ENCODE measurements around the gene NKX1-1.
"Not testable (repeated sequence)": the region's sequence is repeated elsewhere in the genome, so short reads cannot be mapped to it uniquely, and the experiment has no call there.

The NKX1-1 gene

DNA sequence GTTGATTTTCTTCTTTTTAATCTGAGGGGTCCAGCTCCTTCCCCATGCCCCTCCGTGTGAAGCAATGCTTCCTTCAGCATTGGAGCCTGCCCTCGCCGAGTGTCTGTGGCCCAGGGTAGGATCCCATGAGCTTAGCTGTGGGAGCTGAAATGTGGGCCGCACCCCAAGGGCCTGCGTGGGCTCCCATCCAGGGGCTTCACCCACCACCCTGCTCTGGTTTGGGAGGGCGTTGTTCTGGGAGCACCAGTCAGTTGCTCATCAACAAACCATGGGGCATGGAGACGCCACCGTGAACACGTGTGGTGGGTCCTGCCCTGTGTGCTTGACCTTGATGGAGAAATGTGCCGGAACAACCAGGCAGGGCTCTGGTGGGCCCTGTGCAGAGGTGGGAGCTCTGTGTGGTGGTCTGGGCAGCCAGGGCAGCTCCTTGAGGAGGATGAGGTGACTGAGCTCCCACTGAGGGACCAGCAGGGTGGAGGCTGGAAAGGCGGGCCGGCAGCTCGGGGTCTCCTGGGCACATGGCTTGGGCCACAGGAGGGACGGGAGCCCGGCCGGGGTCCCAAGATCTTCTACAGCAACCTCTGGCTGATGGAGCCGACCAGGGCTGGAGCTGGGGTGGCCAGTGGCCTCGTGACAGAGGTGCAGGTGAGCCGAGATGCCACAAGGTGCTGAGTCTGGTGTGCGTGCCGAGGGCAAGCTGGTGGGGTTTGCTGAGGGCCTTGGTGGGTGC is 39.6 kb upstream of the NKX1-1 start:
- Histone ChIP-seq H3K4me2 (ENCODE audit: insufficient read depth, low read length, poor library complexity, severe bottlenecking) (no peak overlapping the region), H3K14ac (ENCODE audit: low read length) (peak overlapping the region; percentile 78), H4K91ac (ENCODE audit: low read depth, low read length, poor library complexity) (no peak overlapping the region), H3K23ac (ENCODE audit: low read depth, low read length, poor library complexity) (peak overlapping the region; percentile 26), H3K4me1 (ENCODE audit: control insufficient read depth in 2 of 2, insufficient read depth in 1 of 2, low read depth in 1 of 2, low read length in 2 of 2) (no peaks in the 10 kb centered on the region), H2BK120ac (ENCODE audit: low read depth, low read length) (no peak overlapping the region), H3K36me3 (replicated peaks in 1 of 2; ENCODE audit: control insufficient read depth in 2 of 2, insufficient read depth in 2 of 2, low read length in 2 of 2) (no peaks in the 10 kb centered on the region), H2BK12ac (ENCODE audit: low read length) (no peak overlapping the region), H3K4ac (ENCODE audit: low read length) (no peak overlapping the region), H3K27ac (replicated peaks; ENCODE audit: low read length) (no peak overlapping the region), H3K27me3 (ENCODE audit: control insufficient read depth in 3 of 3, insufficient read depth in 3 of 3, low read depth in 1 of 3, low read length in 3 of 3) (no peaks in the 10 kb centered on the region), H3K4me3 (ENCODE audit: low read length in 2 of 2) (no peak overlapping the region), H3K9ac (ENCODE audit: low read depth, low read length, poor library complexity) (no peak overlapping the region), H3K79me1 (ENCODE audit: low read depth, low read length) (no peaks in the 10 kb centered on the region), H2BK15ac (ENCODE audit: low read length) (no peak overlapping the region), H2AK5ac (ENCODE audit: low read depth, low read length) (peak overlapping the region; percentile 30), H2BK5ac (ENCODE audit: low read length) (no peak overlapping the region), H3K18ac (ENCODE audit: low read length) (peak overlapping the region; percentile 16), H4K8ac (ENCODE audit: low read depth, low read length) (no peak overlapping the region), H3K9me3 (replicated peaks in 1 of 2; ENCODE audit: control insufficient read depth in 2 of 2, insufficient read depth in 1 of 2, low read depth in 1 of 2, low read length in 2 of 2) (no peaks in the 10 kb centered on the region), H2AFZ (ENCODE audit: low read length) (no peak overlapping the region)
- no peak for DNase-seq (ENCODE audit: low spot score)
- no CpG with 5 or more reads among the region's 21 CpGs for WGBS, 2 donors (ENCODE audit: extremely low coverage in 2 of 2, insufficient read length in 2 of 2, insufficient replicate concordance in 1 of 2)

DNA sequence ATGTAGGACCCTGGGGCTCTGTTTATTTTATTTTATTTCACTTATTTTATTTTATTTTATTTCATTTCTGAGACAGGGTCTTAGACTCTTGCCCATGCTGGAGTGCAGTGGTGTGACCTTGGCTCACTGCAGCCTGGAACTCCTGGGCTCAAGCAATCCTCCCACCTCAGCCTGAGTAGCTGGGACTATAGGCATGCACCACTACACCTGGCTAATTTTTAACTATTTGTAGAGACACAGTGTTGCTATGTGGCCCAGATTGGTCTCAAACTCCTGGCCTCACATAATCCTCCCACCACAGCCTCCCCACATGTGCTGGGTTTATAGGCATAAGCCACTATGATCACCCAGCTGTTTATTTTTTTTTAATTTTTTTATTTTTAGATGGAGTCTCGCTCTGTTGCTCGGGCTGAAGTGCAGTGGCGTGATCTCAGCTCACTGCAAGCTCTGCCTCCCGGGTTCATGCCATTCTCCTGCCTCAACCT is 37.5 kb upstream of the NKX1-1 start:
- H3K18ac ChIP-seq (ENCODE audit: low read length); H3K36me3 ChIP-seq (replicated peaks in 1 of 2; ENCODE audit: control insufficient read depth in 2 of 2, insufficient read depth in 2 of 2, low read length in 2 of 2); H3K14ac ChIP-seq (ENCODE audit: low read length); H2AK5ac ChIP-seq (ENCODE audit: low read depth, low read length); H2BK5ac ChIP-seq (ENCODE audit: low read length); H3K27me3 ChIP-seq (ENCODE audit: control insufficient read depth in 3 of 3, insufficient read depth in 3 of 3, low read depth in 1 of 3, low read length in 3 of 3); H2BK12ac ChIP-seq (ENCODE audit: low read length); H3K4ac ChIP-seq (ENCODE audit: low read length); H3K4me3 ChIP-seq (ENCODE audit: low read length in 2 of 2); H3K23ac ChIP-seq (ENCODE audit: low read depth, low read length, poor library complexity); H3K4me2 ChIP-seq (ENCODE audit: insufficient read depth, low read length, poor library complexity, severe bottlenecking); H3K79me1 ChIP-seq (ENCODE audit: low read depth, low read length); H3K4me1 ChIP-seq (ENCODE audit: control insufficient read depth in 2 of 2, insufficient read depth in 1 of 2, low read depth in 1 of 2, low read length in 2 of 2); H4K91ac ChIP-seq (ENCODE audit: low read depth, low read length, poor library complexity); H2AFZ ChIP-seq (ENCODE audit: low read length); H2BK15ac ChIP-seq (ENCODE audit: low read length); H4K8ac ChIP-seq (ENCODE audit: low read depth, low read length); H3K9me3 ChIP-seq (replicated peaks in 1 of 2; ENCODE audit: control insufficient read depth in 2 of 2, insufficient read depth in 1 of 2, low read depth in 1 of 2, low read length in 2 of 2); DNase-seq (ENCODE audit: low spot score); H2BK120ac ChIP-seq (ENCODE audit: low read depth, low read length); H3K9ac ChIP-seq (ENCODE audit: low read depth, low read length, poor library complexity); H3K27ac ChIP-seq (replicated peaks; ENCODE audit: low read length): not testable (repeated sequence)
- WGBS, 2 donors (ENCODE audit: extremely low coverage in 2 of 2, insufficient read length in 2 of 2, insufficient replicate concordance in 1 of 2), result no CpG with 5 or more reads among the region's 4 CpGs

DNA sequence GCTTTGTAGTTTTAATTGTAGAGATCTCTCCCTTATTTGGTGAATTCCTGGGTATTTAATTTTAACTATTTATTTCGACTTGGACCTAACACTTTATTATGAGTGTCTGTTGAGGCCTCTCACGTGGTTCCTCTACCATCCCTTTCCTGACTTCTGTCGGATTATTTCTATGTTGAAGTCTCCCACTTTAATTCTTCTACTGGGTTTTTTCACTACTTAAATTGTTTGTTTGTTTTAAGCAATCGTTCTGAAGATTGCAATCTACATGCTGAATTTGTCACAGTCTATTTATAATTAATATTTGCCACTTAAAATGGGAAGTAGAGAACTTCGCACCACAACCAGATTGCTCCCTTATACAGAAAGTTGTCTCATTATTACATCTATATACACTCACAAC is 20.8 kb upstream of the NKX1-1 start:
- Histone ChIP-seq H3K36me3 (replicated peaks in 1 of 2; ENCODE audit: control insufficient read depth in 2 of 2, insufficient read depth in 2 of 2, low read length in 2 of 2) (no peaks in the 10 kb centered on the region), H2AK5ac (ENCODE audit: low read depth, low read length) (no peak overlapping the region), H3K14ac (ENCODE audit: low read length) (no peak overlapping the region), H2BK15ac (ENCODE audit: low read length) (no peak overlapping the region), H3K4me2 (ENCODE audit: insufficient read depth, low read length, poor library complexity, severe bottlenecking) (no peak overlapping the region), H2BK5ac (ENCODE audit: low read length) (no peak overlapping the region), H2BK12ac (ENCODE audit: low read length) (no peak overlapping the region), H3K4me3 (ENCODE audit: low read length in 2 of 2) (no peak overlapping the region), H2BK120ac (ENCODE audit: low read depth, low read length) (no peak overlapping the region), H4K8ac (ENCODE audit: low read depth, low read length) (no peak overlapping the region), H2AFZ (ENCODE audit: low read length) (no peak overlapping the region), H3K4me1 (ENCODE audit: control insufficient read depth in 2 of 2, insufficient read depth in 1 of 2, low read depth in 1 of 2, low read length in 2 of 2) (no peaks in the 10 kb centered on the region), H3K27ac (replicated peaks; ENCODE audit: low read length) (no peak overlapping the region), H3K79me1 (ENCODE audit: low read depth, low read length) (no peaks in the 10 kb centered on the region), H3K9ac (ENCODE audit: low read depth, low read length, poor library complexity) (no peak overlapping the region), H3K4ac (ENCODE audit: low read length) (no peak overlapping the region), H3K18ac (ENCODE audit: low read length) (no peak overlapping the region), H3K23ac (ENCODE audit: low read depth, low read length, poor library complexity) (no peak overlapping the region), H3K27me3 (ENCODE audit: control insufficient read depth in 3 of 3, insufficient read depth in 3 of 3, low read depth in 1 of 3, low read length in 3 of 3) (peaks cover 0 to 20% (median 0%) of the 10 kb centered on the region in 3 experiments), H4K91ac (ENCODE audit: low read depth, low read length, poor library complexity) (no peak overlapping the region), H3K9me3 (replicated peaks in 1 of 2; ENCODE audit: control insufficient read depth in 2 of 2, insufficient read depth in 1 of 2, low read depth in 1 of 2, low read length in 2 of 2) (no peaks in the 10 kb centered on the region)
- no peak for DNase-seq (ENCODE audit: low spot score)
- no CpG with 5 or more reads among the region's 5 CpGs for WGBS, 2 donors (ENCODE audit: extremely low coverage in 2 of 2, insufficient read length in 2 of 2, insufficient replicate concordance in 1 of 2)

GRCh38 chr4:1421657-1422056 is 15.4 kb upstream of the NKX1-1 start:
- H4K91ac ChIP-seq (ENCODE audit: low read depth, low read length, poor library complexity), result no peak overlapping the region
- H3K18ac ChIP-seq (ENCODE audit: low read length), result no peak overlapping the region
- no peaks in the 10 kb centered on the region for H3K79me1 ChIP-seq (ENCODE audit: low read depth, low read length)
- H2AFZ ChIP-seq (ENCODE audit: low read length), result no peak overlapping the region
- H3K4me2 ChIP-seq (ENCODE audit: insufficient read depth, low read length, poor library complexity, severe bottlenecking), result no peak overlapping the region
- H3K4me1 ChIP-seq (ENCODE audit: control insufficient read depth in 2 of 2, insufficient read depth in 1 of 2, low read depth in 1 of 2, low read length in 2 of 2), result no peaks in the 10 kb centered on the region
- H2BK5ac ChIP-seq (ENCODE audit: low read length), result no peak overlapping the region
- no peak for DNase-seq (ENCODE audit: low spot score)
- no peak overlapping the region for H3K4me3 ChIP-seq (ENCODE audit: low read length in 2 of 2)
- H2AK5ac ChIP-seq (ENCODE audit: low read depth, low read length), result no peak overlapping the region
- H3K36me3 ChIP-seq (replicated peaks in 1 of 2; ENCODE audit: control insufficient read depth in 2 of 2, insufficient read depth in 2 of 2, low read length in 2 of 2), result no peaks in the 10 kb centered on the region
- no peak overlapping the region for H2BK15ac ChIP-seq (ENCODE audit: low read length)
- no peak overlapping the region for H2BK12ac ChIP-seq (ENCODE audit: low read length)
- no peak overlapping the region for H4K8ac ChIP-seq (ENCODE audit: low read depth, low read length)
- H3K14ac ChIP-seq (ENCODE audit: low read length), result no peak overlapping the region
- H3K27me3 ChIP-seq (ENCODE audit: control insufficient read depth in 3 of 3, insufficient read depth in 3 of 3, low read depth in 1 of 3, low read length in 3 of 3), result peaks cover 0 to 29% (median 0%) of the 10 kb centered on the region in 3 experiments
- no peak overlapping the region for H3K4ac ChIP-seq (ENCODE audit: low read length)
- H3K9ac ChIP-seq (ENCODE audit: low read depth, low read length, poor library complexity), result no peak overlapping the region
- no peaks in the 10 kb centered on the region for H3K9me3 ChIP-seq (replicated peaks in 1 of 2; ENCODE audit: control insufficient read depth in 2 of 2, insufficient read depth in 1 of 2, low read depth in 1 of 2, low read length in 2 of 2)
- WGBS, 2 donors (ENCODE audit: extremely low coverage in 2 of 2, insufficient read length in 2 of 2, insufficient replicate concordance in 1 of 2), result no CpG with 5 or more reads among the region's 2 CpGs
- no peak overlapping the region for H3K23ac ChIP-seq (ENCODE audit: low read depth, low read length, poor library complexity)
- H2BK120ac ChIP-seq (ENCODE audit: low read depth, low read length), result no peak overlapping the region
- H3K27ac ChIP-seq (replicated peaks; ENCODE audit: low read length), result no peak overlapping the region

Data from neuronal stem cell (in vitro differentiated cells).